CD14-positive monocyte (primary cell): ENCODE measurements around the gene HAO1. TPM values are rescaled to one million over a fixed set of nuclear protein-coding genes. Genes with fewer than 3 reads are reported as not detected.

Experiments used
- DNase-seq, 3 donors: peaks; one replicate each; pipeline ENCODE4 v3.0.0-alpha.2; 2011 to 2022
- H2AFZ ChIP-seq: 2 replicates; pipeline ENCODE4 v1.6.0; 2012; ENCODE audit warnings: mild to moderate bottlenecking, low read depth, low read length, inconsistent platforms; ENCODE audit not compliant: insufficient read depth, poor library complexity, severe bottlenecking
- H3K27ac ChIP-seq, 2 donors: 1 replicate in 1 of 2; 2 replicates in 1 of 2; pipeline ENCODE4 v1.5.1; 2012 to 2013; ENCODE audit warnings: low read length in 2 of 2, control low read depth in 1 of 2, inconsistent platforms in 1 of 2, low read depth in 1 of 2, mild to moderate bottlenecking in 1 of 2
- H3K27me3 ChIP-seq, 2 donors: one replicate each; pipeline versions ENCODE4 v1.6.0 to v1.6.1; 2011 to 2013; ENCODE audit warnings: low read length in 2 of 2; ENCODE audit not compliant: control insufficient read depth in 2 of 2, insufficient read depth in 2 of 2
- H3K36me3 ChIP-seq, 2 donors: replicated peaks in 1 of 2; 1 replicate in 1 of 2; 2 replicates in 1 of 2; pipeline versions ENCODE4 v1.5.1 to v1.6.1; 2012 to 2013; ENCODE audit warnings: low read length in 2 of 2, control low read depth in 1 of 2, inconsistent platforms in 1 of 2, mild to moderate bottlenecking in 1 of 2; ENCODE audit not compliant: insufficient read depth in 2 of 2, control insufficient read depth in 1 of 2
- H3K4me1 ChIP-seq, 2 donors: 1 replicate in 1 of 2; 2 replicates in 1 of 2; pipeline versions ENCODE4 v1.5.1 to v1.6.1; 2012 to 2013; ENCODE audit warnings: low read length in 2 of 2, control low read depth in 1 of 2, inconsistent platforms in 1 of 2, mild to moderate bottlenecking in 1 of 2, moderate library complexity in 1 of 2; ENCODE audit not compliant: insufficient read depth in 2 of 2, control insufficient read depth in 1 of 2
- H3K4me2 ChIP-seq: replicated peaks from 2 replicates; pipeline ENCODE3; 2012; ENCODE audit warnings: low read length, moderate library complexity, mild to moderate bottlenecking; ENCODE audit not compliant: poor library complexity, severe bottlenecking; ENCODE audit errors: extremely low read depth
- H3K4me3 ChIP-seq, 3 experiments: fragments of 200-600 bp in 1 of 3; sonication (generic) in 1 of 3; replicated peaks in 1 of 3; 1 replicate in 2 of 3; 2 replicates in 1 of 3; pipeline ENCODE4 v1.5.1; 2011 to 2013; ENCODE audit warnings: low read length in 3 of 3, mild to moderate bottlenecking in 3 of 3, control low read depth in 2 of 3, low read depth in 2 of 3, inconsistent platforms in 1 of 3, moderate library complexity in 1 of 3
- H3K79me2 ChIP-seq: 2 replicates; pipeline ENCODE4 v1.6.0; 2012; ENCODE audit warnings: mild to moderate bottlenecking, control low read depth, inconsistent platforms, low read length, moderate library complexity; ENCODE audit not compliant: insufficient read depth
- H3K9ac ChIP-seq: 2 replicates; pipeline ENCODE4 v1.6.0; 2017; ENCODE audit warnings: low read length, mild to moderate bottlenecking; ENCODE audit not compliant: insufficient read depth, poor library complexity, severe bottlenecking
- H3K9me3 ChIP-seq, 2 donors: replicated peaks in 1 of 2; 1 replicate in 1 of 2; 2 replicates in 1 of 2; pipeline versions ENCODE4 v1.5.1 to v1.6.1; 2012 to 2013; ENCODE audit warnings: low read length in 2 of 2, control low read depth in 1 of 2; ENCODE audit not compliant: control insufficient read depth in 1 of 2, insufficient read depth in 1 of 2
- H4K20me1 ChIP-seq: 2 replicates; pipeline ENCODE4 v1.6.0; 2012; ENCODE audit warnings: mild to moderate bottlenecking, low read length, control low read depth, moderate library complexity; ENCODE audit not compliant: insufficient read depth
- H3K27ac Mint-ChIP-seq, 7 donors: one replicate each; pipeline ENCODE4 v1.8.0; 2020; ENCODE audit warnings: mild to moderate bottlenecking in 7 of 7, mixed read lengths in 7 of 7, moderate library complexity in 6 of 7, inconsistent platforms in 2 of 7
- H3K27me3 Mint-ChIP-seq, 3 donors: one replicate each; pipeline ENCODE4 v1.8.0; 2021 to 2022; ENCODE audit warnings: low read depth in 3 of 3, mild to moderate bottlenecking in 3 of 3, mixed read lengths in 3 of 3, moderate library complexity in 3 of 3, inconsistent platforms in 1 of 3
- H3K36me3 Mint-ChIP-seq, 2 donors: one replicate each; pipeline ENCODE4 v1.8.0; 2020; ENCODE audit warnings: mixed read lengths in 2 of 2, inconsistent platforms in 1 of 2, mild to moderate bottlenecking in 1 of 2
- H3K4me1 Mint-ChIP-seq: one replicate; pipeline ENCODE4 v1.8.0; 2020; ENCODE audit warnings: mild to moderate bottlenecking, mixed read lengths
- H3K4me3 Mint-ChIP-seq, 2 donors: one replicate each; pipeline ENCODE4 v1.8.0; 2020; ENCODE audit warnings: mild to moderate bottlenecking in 2 of 2, mixed read lengths in 2 of 2, moderate library complexity in 1 of 2
- H3K9me3 Mint-ChIP-seq, 7 donors: one replicate each; pipeline ENCODE4 v1.8.0; 2020 to 2022; ENCODE audit warnings: mixed read lengths in 7 of 7, mild to moderate bottlenecking in 6 of 7, moderate library complexity in 6 of 7, inconsistent platforms in 2 of 7
- CTCF ChIP-seq: fragments of 200-600 bp; IDR thresholded peaks from one replicate; pipeline ENCODE4 v1.8.0; 2022; ENCODE audit warnings: antibody characterized with exemption, mild to moderate bottlenecking
- WGBS: methylation state at CpG from one replicate; pipeline ENCODE4 v1.1.5; 2013; ENCODE audit warnings: missing lambda C conversion rate; ENCODE audit not compliant: insufficient coverage; 5-methylcytosine and 5-hydroxymethylcytosine counted together
- intact Hi-C, 2 donors: fragments of 100-400 bp; cut with micrococcal nuclease; formaldehyde crosslinking; loops; one replicate each; pipeline versions ENCODE4 v1.15.0 to v1.15.1; 2023
- polyA plus RNA-seq, 3 donors: library from polyadenylated mRNA; depleted of rRNA in 1 of 3; unstranded in 2 of 3; stranded (reverse) in 1 of 3; fragments of 300-500 nt in 2 of 3; fragments of >200 nt in 1 of 3; fragmentation: Illumina TruSeq in 2 of 3; gene quantifications; 1 replicate in 2 of 3; 2 replicates in 1 of 3; pipeline ENCODE4 v1.2.3, GENCODE V29; 2012 to 2021

HAO1 gene
- polyA plus RNA-seq, 3 donors, result not detected

GRCh38 chr20:7967199-7967844 lies 27.1 kb upstream of the HAO1 start:
- no peaks in the 10 kb centered on the region for H3K36me3 Mint-ChIP-seq
- H3K79me2 ChIP-seq, result no peaks in the 10 kb centered on the region
- H3K4me3 Mint-ChIP-seq, result no peak overlapping the region
- H3K4me3 ChIP-seq, result no peak overlapping the region
- no peaks in the 10 kb centered on the region for H3K4me1 Mint-ChIP-seq
- no peak overlapping the region for H3K27ac ChIP-seq
- H2AFZ ChIP-seq, result no peak overlapping the region
- H4K20me1 ChIP-seq, result no peaks in the 10 kb centered on the region
- no peak for TF ChIP-seq CTCF
- H3K36me3 ChIP-seq, result no peaks in the 10 kb centered on the region
- DNase-seq, result no peak
- H3K4me1 ChIP-seq, result no peaks in the 10 kb centered on the region
- H3K9me3 ChIP-seq, result no peaks in the 10 kb centered on the region
- no peak overlapping the region for H3K27ac Mint-ChIP-seq
- H3K9me3 Mint-ChIP-seq, result no peaks in the 10 kb centered on the region
- no peak overlapping the region for H3K4me2 ChIP-seq
- H3K27me3 ChIP-seq, result peaks cover 0 to 2% of the 10 kb centered on the region in 2 donors
- intact Hi-C loops, result no loop called here
- WGBS, result 81% methylated on average over 2 of the region's 4 CpGs
- H3K9ac ChIP-seq, result no peak overlapping the region
- peaks cover 0 to 6% (median 3%) of the 10 kb centered on the region in 3 donors for H3K27me3 Mint-ChIP-seq

GRCh38 chr20:7966176-7966575 lies 25.9 kb upstream of the HAO1 start:
- H2AFZ ChIP-seq, result no peak overlapping the region
- H3K4me2 ChIP-seq, result no peak overlapping the region
- no peaks in the 10 kb centered on the region for H3K4me1 ChIP-seq
- Mint-ChIP-seq H3K4me1 (no peaks in the 10 kb centered on the region), H3K4me3 (no peak overlapping the region), H3K27ac (no peak overlapping the region), H3K27me3 (peaks cover 0 to 4% (median 4%) of the 10 kb centered on the region in 3 donors), H3K36me3 (no peaks in the 10 kb centered on the region), H3K9me3 (no peaks in the 10 kb centered on the region)
- WGBS, result 81% methylated on average over 2 of the region's 3 CpGs
- H3K4me3 ChIP-seq, result no peak overlapping the region
- no peaks in the 10 kb centered on the region for H3K36me3 ChIP-seq
- no peak overlapping the region for H3K9ac ChIP-seq
- H4K20me1 ChIP-seq, result no peaks in the 10 kb centered on the region
- no peak overlapping the region for H3K27ac ChIP-seq
- H3K9me3 ChIP-seq, result no peaks in the 10 kb centered on the region
- no peak for DNase-seq
- intact Hi-C loops, result no loop called here
- H3K79me2 ChIP-seq, result no peaks in the 10 kb centered on the region
- H3K27me3 ChIP-seq, result peaks cover 0 to 2% of the 10 kb centered on the region in 2 donors
- no peak for TF ChIP-seq CTCF
